HPDE6-E6E7 (cell line): ENCODE measurements around the gene PSG6.
"Not testable (repeated sequence)": the region's sequence is repeated elsewhere in the genome, so short reads cannot be mapped to it uniquely, and the experiment has no call there.

Experiments
- DNase-seq: peaks from one replicate; pipeline ENCODE4 v3.0.0; 2011; ENCODE audit warnings: missing footprints; ENCODE audit errors: extremely low spot score

PSG6 gene

DNA sequence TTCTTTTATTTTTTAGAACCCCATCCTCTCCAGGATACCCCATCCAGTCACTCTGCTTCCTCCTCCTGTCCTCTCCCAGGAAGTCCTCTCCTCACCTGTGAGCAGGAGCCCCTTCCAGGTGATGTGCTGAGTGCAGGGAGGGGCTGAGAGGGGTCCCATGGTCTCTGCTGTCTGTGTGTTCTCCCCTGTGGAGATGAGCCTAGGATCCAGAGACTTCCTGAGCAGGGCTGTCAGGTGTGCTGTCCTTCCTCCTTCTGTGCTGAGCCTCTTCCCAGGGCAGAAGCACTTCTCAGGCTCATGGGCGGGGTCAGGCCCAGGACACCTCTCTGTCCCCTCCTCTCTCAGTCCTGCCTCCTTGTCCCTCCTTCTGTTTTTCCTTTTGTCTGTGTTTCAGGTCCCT lies at the start of gene PSG6:
TSS of gene PSG6 (minus strand) at position 261 of the 400 bp plus-strand sequence. CDS start at position 159, 102 bp downstream.
- DNase-seq, result not testable (repeated sequence)

DNA sequence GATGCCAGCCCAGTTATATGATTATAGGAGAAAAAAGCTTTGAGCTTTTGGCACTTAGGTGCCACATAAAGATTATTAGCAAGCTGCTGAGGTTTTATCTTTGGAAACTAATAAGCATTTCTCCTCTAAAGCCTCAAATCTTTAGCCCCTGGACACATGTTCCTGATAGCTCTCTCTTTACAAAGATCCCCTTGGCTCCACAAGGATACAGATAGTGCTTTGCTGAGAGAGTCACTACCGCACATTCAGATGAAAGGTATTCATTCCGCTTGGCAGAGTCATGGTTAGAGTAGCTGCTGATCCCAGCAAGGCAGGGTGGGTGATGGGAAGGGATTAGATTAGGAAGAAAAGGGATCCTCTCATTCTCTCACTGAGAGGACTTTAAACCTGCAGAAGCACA lies 47.5 kb upstream of the PSG6 start:
- DNase-seq, result peak; percentile 19

- DNase-seq, result no peak
Measured at GRCh38 chr19:42961119-42961518, 43.4 kb upstream of the PSG6 start.

- DNase-seq, result not testable (repeated sequence)
Measured at GRCh38 chr19:42952126-42952525, 34.4 kb upstream of the PSG6 start.

- not testable (repeated sequence) for DNase-seq
Measured at GRCh38 chr19:42951476-42951875, 33.8 kb upstream of the PSG6 start.

- DNase-seq, result no peak
Measured at GRCh38 chr19:42942187-42942789, 24.6 kb upstream of the PSG6 start.

DNA sequence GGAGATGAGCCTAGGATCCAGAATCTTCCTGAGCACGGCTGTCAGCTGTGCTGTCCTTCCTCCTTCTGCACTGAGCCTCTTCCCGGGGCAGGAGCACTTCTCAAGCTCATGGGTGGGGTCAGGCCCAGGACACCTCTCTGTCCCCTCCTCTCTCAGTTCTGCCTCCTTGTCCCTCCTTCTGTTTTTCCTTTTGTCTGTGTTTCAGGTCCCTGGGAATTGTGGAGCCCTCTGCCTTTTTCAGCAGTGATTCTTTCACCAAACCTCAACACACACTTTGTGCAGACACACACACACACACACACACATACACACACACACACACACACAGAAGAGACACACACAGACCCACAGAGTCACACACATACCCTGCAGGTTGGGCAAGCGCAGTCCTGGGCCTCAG lies 19.4 kb upstream of the PSG6 start, which contains the start of gene PSG7:
TSS of gene PSG7 (minus strand) at position 101 of the 400 bp plus-strand sequence. CDS start 131 bp downstream, outside the sequence.
- DNase-seq, result not testable (repeated sequence)

- not testable (repeated sequence) for DNase-seq
Measured at GRCh38 chr19:42934726-42935125, 17.0 kb upstream of the PSG6 start.

DNA sequence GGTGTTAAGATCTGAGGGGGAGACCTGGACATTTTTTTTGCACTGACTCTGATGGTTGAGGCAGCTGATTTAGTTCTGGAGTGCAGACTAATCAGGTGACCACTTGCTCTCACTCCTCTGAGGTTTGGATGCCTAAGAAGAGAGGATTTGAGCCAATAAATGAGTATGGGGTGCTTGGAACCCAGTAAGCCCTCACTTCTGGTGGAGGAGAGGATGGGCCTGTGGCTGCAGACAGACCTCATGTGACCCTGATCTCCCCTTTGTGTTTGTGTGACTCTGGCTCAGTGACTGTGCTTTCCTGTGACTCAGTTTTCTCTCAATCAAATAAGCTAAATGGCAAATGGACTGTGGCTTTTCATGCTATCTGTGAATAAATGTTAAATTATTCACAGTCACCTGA lies 16.5 kb upstream of the PSG6 start:
- not testable (repeated sequence) for DNase-seq

GRCh38 chr19:42933412-42933811 lies 15.7 kb upstream of the PSG6 start:
- DNase-seq, result not testable (repeated sequence)

- not testable (repeated sequence) for DNase-seq
Measured at GRCh38 chr19:42932485-42933101, 14.9 kb upstream of the PSG6 start.

DNA sequence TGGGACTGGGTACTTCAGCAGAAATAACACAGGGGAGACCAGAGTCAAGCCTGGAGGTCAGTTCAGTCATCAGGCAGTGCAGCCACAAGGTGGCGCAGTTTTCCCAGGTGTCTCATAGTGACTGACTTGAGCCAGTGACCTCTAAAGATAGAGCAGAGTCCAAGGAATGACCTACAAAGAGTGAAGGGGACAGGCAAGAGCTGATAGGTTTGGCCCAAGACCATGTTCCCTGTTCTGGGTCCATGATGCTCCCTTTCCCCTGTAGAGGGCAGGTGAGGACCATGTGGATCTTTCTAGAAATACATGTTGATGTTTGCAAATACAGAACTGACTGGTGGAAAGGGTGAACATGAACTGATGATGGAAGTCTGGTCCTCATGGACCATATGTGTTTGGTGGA lies 12.5 kb upstream of the PSG6 start:
- not testable (repeated sequence) for DNase-seq

- no peak for DNase-seq
Measured at GRCh38 chr19:42928896-42929295, 11.2 kb upstream of the PSG6 start.

DNA sequence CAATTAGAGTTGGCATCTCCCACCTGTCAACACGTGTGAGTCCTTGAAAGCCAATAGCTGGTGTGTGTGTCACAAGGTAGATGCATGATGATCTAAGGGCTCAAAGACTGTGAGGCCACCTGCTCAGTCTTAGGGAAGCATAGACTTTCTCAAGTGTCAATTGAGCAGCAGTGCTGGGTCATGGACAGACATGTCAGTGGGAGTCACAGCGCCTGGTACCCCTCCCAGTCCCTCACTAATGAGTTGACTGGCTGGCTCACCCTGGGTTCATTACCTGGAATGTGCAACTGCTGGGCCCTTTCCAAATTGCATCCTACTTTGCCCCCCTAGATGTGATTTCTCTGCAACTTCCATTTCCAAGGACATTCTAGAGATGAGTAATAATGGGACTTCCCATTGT lies 9.1 kb upstream of the PSG6 start:
- DNase-seq, result no peak

DNA sequence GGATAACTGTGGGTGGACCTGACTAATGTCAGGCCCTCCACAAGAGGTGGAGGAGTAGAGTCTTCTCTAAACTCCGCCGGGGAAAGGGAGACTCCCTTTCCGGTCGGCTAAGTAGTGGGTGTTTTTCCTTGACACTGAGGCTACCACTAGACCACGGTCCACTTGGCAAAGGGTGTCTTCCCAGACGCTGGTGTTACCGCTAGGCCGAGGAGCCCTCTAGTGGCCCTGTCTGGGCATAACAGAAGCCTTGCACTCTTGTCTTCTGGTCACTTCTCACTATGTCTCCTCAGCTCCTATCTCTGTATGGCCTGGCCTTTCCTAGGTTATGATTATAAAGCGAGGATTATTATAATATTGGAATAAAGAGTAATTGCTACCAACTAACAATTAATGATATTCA lies 5.4 kb upstream of the PSG6 start:
- not testable (repeated sequence) for DNase-seq

DNA sequence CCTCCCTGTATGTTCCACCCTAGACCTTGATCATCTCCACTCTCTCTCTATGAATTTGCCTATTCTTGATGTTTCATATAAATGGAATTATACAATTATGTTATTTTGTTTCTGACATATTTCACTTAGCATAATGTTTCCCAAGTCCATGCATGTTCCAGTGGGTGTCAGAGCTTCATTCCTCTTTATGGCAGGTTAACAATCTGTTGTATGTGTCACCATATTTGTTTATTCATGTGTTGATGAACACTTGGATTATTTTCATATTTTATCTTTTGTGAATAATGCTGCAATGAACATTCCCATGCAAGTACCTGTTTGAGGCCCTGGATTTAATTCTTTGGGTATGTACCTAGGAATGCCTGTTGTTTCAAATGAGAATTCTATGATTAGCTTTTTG lies 3.3 kb upstream of the PSG6 start:
- DNase-seq, result not testable (repeated sequence)

DNA sequence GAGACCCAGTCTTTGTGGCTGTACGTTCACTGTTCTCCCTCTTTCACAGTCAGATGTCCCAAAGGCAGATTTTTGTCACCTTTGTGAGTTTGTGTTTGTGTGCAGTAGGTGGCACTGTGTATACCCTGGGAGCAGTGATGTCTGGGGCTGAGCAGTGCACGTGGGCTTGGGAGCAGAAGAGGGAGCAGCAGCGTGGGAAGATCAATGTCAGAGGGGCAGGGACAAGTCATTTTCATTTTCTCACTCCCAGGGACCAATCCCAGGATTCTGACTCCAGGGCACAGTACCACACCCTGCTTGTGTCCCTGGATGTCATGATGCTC lies 2.0 kb upstream of the PSG6 start:
- DNase-seq, result no peak

DNA sequence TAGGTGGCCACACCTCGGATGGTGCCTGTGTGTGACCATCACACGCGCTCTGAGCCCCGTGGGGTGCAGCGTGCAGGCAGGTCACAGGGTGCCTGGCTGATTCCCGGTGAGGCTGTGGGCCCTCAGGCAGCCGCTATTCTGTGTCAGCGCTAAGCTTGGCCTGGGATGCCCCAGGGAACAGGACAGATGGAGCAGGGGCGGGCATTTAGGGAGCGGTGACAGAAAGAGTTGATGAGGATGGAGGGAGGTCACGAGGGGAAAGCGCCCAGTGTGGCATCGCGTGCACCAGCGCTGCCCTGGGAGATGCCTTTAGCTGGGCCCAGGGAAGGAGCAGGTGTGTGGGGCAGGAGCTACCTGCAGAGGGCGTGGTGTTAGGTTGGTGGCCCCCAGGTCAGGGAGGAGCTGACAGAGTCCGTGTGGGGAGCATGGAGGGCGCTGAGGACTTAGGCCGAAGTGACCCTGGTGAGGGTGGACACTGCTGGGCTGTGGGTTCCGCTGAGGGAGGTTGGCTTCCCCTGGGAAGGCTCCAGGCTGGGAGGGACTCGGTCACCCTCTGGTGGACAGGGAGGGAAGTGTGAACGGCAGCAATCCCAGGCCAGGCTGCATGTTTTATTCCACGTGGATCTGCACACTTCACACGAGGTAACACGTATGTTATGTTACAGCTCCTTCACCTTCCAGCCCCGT lies 1.5 kb upstream of the PSG6 start:
- DNase-seq, result not testable (repeated sequence)

DNA sequence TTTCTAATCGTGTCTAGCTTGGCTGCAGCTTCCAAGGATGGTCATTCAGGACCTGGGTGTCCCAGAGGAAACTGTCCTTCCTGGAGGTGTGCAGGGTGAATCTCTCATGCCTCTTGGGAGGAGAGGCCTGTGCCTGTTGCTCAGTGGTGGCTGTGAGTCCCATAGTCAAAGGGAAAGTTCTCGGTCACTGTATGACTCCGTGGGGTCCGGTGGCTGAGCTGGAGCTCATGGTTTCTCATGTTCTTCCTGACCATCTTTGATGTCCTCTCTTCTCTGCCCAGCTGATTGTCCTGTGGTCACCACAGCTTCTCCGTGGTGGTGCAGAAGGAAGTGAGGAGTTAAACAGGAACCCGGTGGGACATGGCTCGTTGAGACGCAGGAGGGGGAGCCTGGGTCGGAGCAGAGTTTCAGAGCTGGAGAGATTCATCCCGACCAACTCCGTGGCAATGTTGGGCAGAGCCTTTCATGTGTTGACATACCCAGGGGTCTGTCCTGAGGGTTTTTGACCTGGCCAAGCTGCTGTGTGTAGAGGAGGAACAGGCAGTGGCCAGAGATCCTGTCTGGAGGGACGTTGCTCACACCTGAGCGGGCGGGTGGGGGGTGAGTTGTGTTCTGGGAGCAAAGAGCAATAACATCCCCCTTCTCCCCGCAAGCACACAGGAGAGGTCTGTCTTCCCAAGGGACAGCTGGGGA lies 829 bp upstream of the PSG6 start:
- DNase-seq, result not testable (repeated sequence)

DNA sequence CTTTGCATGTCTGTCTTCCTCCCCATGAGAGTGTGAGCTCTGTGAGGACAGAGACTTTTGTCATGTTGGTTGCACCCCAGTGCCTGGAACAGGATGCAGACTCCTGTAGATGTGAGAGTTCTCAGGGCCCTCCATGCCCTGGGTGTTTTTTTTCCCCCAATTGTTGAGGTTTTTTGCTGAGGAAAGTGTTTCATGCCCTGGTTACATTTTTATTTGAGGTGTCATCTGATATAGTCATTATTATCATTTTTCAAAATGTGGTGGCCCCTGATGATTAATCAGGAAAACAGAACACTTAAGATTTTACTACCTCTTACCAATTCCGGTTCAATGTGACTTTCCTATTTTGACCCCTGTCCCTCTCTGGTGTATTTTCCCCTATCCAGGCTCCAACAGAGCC lies 763 bp downstream of the PSG6 start:
- DNase-seq, result not testable (repeated sequence)

GRCh38 chr19:42913516-42913915 lies 4.2 kb downstream of the PSG6 start:
- not testable (repeated sequence) for DNase-seq

DNA sequence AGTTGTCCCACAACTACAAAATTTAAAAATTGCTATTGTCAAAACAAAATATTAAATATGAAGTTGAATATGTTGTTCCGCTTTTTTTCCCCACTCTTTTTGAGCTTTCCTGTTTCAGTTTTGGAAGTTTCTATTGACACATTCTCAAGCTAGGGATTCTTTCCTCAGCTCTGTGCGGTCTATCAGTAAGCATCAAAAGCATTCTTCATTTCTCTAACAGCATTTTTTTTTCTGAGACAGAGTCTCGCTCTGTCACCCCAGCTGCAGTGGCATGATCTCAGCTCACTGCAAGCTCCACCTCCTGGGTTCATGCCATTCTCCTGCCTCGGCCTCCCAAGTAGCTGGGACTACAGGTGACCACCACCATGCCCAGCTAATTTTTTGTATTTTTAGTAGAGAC lies 4.8 kb downstream of the PSG6 start:
- not testable (repeated sequence) for DNase-seq
